OCI-LY3 (cell line): Measurements from ENCODE around the gene TGFB3.

ENCODE experiments used
- H2AFZ ChIP-seq: fragments of 200-600, 300-600 bp; shearing (Covaris generic); 2 replicates; pipeline ENCODE4 v1.6.0; 2014; ENCODE audit warnings: antibody characterized with exemption, low read depth, low read length
- H3K27ac ChIP-seq: fragments of 200-600, 300-600 bp; sonication (generic); 2 replicates; pipeline ENCODE4 v1.5.1; 2014; ENCODE audit warnings: mild to moderate bottlenecking, low read length, moderate library complexity, mixed read lengths
- H3K27me3 ChIP-seq: fragments of 200-600, 300-600 bp; sonication (generic); 2 replicates; pipeline ENCODE4 v1.6.1; 2014; ENCODE audit warnings: low read depth, low read length, mixed read lengths
- H3K36me3 ChIP-seq: fragments of 200-600, 300-600 bp; sonication (generic); replicated peaks from 2 replicates; pipeline ENCODE3; 2014; ENCODE audit warnings: low read depth, low read length, mixed read lengths
- H3K4me1 ChIP-seq: fragments of 300-600, 200-600 bp; sonication (generic); 2 replicates; pipeline ENCODE4 v1.6.1; 2014; ENCODE audit warnings: low read length, mixed read lengths
- H3K4me2 ChIP-seq: fragments of 200-600, 300-600 bp; sonication (generic); 2 replicates; pipeline ENCODE4 v1.6.1; 2014; ENCODE audit warnings: low read length, mixed read lengths
- H3K4me3 ChIP-seq: fragments of 300-600, 200-600 bp; sonication (generic); 2 replicates; pipeline ENCODE4 v1.5.1; 2014; ENCODE audit warnings: antibody characterized with exemption, mild to moderate bottlenecking, low read length, moderate library complexity
- H3K79me2 ChIP-seq: fragments of 300-600, 200-600 bp; shearing (Covaris generic); 2 replicates; pipeline ENCODE4 v1.6.1; 2014; ENCODE audit warnings: mild to moderate bottlenecking, low read length, mixed read lengths
- H3K9ac ChIP-seq: fragments of 300-600, 200-600 bp; shearing (Covaris generic); 2 replicates; pipeline ENCODE4 v1.6.0; 2014; ENCODE audit warnings: mild to moderate bottlenecking, low read length, moderate library complexity
- H3K9me3 ChIP-seq: fragments of 200-600, 300-600 bp; shearing (Covaris generic); 2 replicates; pipeline ENCODE4 v1.6.1; 2014; ENCODE audit warnings: low read length, mixed read lengths; ENCODE audit not compliant: insufficient read depth
- H4K20me1 ChIP-seq: fragments of 200-600, 300-600 bp; sonication (generic); 2 replicates; pipeline ENCODE4 v1.6.1; 2016; ENCODE audit warnings: low read length, mixed read lengths; ENCODE audit not compliant: insufficient read depth
- EZH2phosphoT487 ChIP-seq: fragments of 200-600 bp; shearing (Covaris generic); IDR thresholded peaks from 2 replicates; pipeline ENCODE4 v1.6.1; 2018; ENCODE audit warnings: antibody characterized with exemption, mixed run types, low read depth
- TF ChIP-seq, protein P1 (sequence below): fragments of 200-600, 300-600 bp; sonication (generic); IDR thresholded peaks from 2 replicates; pipeline ENCODE4 v1.5.1; 2014; ENCODE audit warnings: antibody characterized with exemption, low read length, low read depth

The TGFB3 gene

DNA sequence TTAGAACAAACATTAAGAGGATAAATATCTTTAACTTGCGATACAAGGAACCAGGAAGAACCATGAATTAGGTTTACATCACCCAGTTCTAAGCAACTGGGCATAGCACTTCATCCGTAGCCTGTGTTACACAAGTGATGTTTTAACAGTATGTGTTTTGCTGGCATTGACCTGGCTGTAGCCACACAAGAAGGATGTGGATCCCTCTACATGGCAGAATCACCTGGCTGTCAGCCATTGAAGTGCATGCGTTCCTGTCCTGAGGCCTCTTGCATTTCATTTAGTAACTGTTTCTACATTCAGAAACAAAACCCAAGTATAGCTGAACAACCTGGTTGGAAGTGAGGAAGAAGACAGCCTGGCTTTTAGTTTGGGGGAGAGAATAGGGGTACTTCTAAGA, 72.2 kb downstream of the TGFB3 start:
- H3K9ac ChIP-seq: no peak overlapping the region
- no peaks in the 10 kb centered on the region for H3K4me1 ChIP-seq
- no peaks in the 10 kb centered on the region for H3K36me3 ChIP-seq
- H3K27ac ChIP-seq: no peak overlapping the region
- H3K27me3 ChIP-seq: no peaks in the 10 kb centered on the region
- H3K4me2 ChIP-seq: no peak overlapping the region
- TF ChIP-seq, protein P1, sequence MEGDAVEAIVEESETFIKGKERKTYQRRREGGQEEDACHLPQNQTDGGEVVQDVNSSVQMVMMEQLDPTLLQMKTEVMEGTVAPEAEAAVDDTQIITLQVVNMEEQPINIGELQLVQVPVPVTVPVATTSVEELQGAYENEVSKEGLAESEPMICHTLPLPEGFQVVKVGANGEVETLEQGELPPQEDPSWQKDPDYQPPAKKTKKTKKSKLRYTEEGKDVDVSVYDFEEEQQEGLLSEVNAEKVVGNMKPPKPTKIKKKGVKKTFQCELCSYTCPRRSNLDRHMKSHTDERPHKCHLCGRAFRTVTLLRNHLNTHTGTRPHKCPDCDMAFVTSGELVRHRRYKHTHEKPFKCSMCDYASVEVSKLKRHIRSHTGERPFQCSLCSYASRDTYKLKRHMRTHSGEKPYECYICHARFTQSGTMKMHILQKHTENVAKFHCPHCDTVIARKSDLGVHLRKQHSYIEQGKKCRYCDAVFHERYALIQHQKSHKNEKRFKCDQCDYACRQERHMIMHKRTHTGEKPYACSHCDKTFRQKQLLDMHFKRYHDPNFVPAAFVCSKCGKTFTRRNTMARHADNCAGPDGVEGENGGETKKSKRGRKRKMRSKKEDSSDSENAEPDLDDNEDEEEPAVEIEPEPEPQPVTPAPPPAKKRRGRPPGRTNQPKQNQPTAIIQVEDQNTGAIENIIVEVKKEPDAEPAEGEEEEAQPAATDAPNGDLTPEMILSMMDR: no peak
- TF ChIP-seq EZH2phosphoT487: no peak
- no peaks in the 10 kb centered on the region for H4K20me1 ChIP-seq
- H3K4me3 ChIP-seq: no peak overlapping the region
- no peaks in the 10 kb centered on the region for H3K79me2 ChIP-seq
- H2AFZ ChIP-seq: no peak overlapping the region
- no peaks in the 10 kb centered on the region for H3K9me3 ChIP-seq
